Endothelial cell of umbilical vein (primary cell): ENCODE data around the gene COL1A1. TPM values are rescaled to one million over a fixed set of nuclear protein-coding genes. Genes with fewer than 3 reads are reported as not detected.

ENCODE experiments used
- BruUV-seq: library from RNA; stranded (reverse); fragments of 400-500 nt; replicated peaks from 2 replicates; lab custom pipeline; 2021; lab: Mats Ljungman, UMichigan
- CTCF ChIA-PET: fragments of 300-600, 350-600 bp; sonication (Branson Sonifier 250); formaldehyde crosslinking; loops from one replicate; lab custom pipeline; 2021; ENCODE audit warnings: antibody characterized with exemption, inconsistent platforms; lab: Charles Lee
- POLR2A ChIA-PET: fragments of 300-600, 350-600 bp; sonication (Branson Sonifier 250); formaldehyde crosslinking; loops from one replicate; lab custom pipeline; 2021; ENCODE audit warnings: antibody characterized with exemption, inconsistent platforms; lab: Charles Lee
- DNase-seq: peaks from one replicate; pipeline ENCODE4 v3.0.0-alpha.2; 2011; ENCODE audit warnings: low read depth, low spot score
- FAIRE-seq: peaks from 2 replicates; lab custom pipeline; 2011; peaks lifted over from hg19 to GRCh38; lab: Jason Lieb, UNC
- H2AFZ ChIP-seq: 2 replicates; pipeline ENCODE4 v1.6.0; 2012; ENCODE audit warnings: low read depth, low read length, control low read depth, inconsistent platforms
- H3K27ac ChIP-seq: 2 replicates; pipeline ENCODE4 v1.5.1; 2011; ENCODE audit warnings: low read depth, mild to moderate bottlenecking, control low read depth, low read length, moderate library complexity; ENCODE audit not compliant: insufficient read depth
- H3K27me3 ChIP-seq, 2 experiments: 2 replicates each; pipeline versions ENCODE4 v1.6.0 to v1.6.1; 2011; ENCODE audit warnings: low read length in 2 of 2, mixed read lengths in 1 of 2; ENCODE audit not compliant: control insufficient read depth in 2 of 2, insufficient read depth in 2 of 2
- H3K36me3 ChIP-seq, 2 experiments: 2 replicates in 1 of 2; 3 replicates in 1 of 2; pipeline ENCODE4 v1.5.1; 2011; ENCODE audit warnings: low read length in 2 of 2, mild to moderate bottlenecking in 1 of 2, moderate library complexity in 1 of 2; ENCODE audit not compliant: control insufficient read depth in 2 of 2, insufficient read depth in 2 of 2; ENCODE audit errors: extremely low read depth in 1 of 2
- H3K4me1 ChIP-seq: 3 replicates; pipeline ENCODE4 v1.5.1; 2011; ENCODE audit warnings: mild to moderate bottlenecking, low read length; ENCODE audit not compliant: control insufficient read depth, insufficient read depth; ENCODE audit errors: extremely low read depth
- H3K4me2 ChIP-seq: 2 replicates; pipeline ENCODE4 v1.6.1; 2011; ENCODE audit warnings: low read length, control low read depth, mixed read lengths; ENCODE audit not compliant: insufficient read depth
- H3K4me3 ChIP-seq, 3 experiments: fragments of 200-600 bp in 1 of 3; sonication (generic), shearing (Covaris generic) in 1 of 3; replicated peaks in 1 of 3; 2 replicates each; pipeline ENCODE4 v1.5.1; 2011 to 2016; ENCODE audit warnings: control low read depth in 3 of 3, low read length in 3 of 3, mild to moderate bottlenecking in 2 of 3, inconsistent platforms in 1 of 3, low read depth in 1 of 3, moderate library complexity in 1 of 3; ENCODE audit not compliant: insufficient read depth in 1 of 3
- H3K79me2 ChIP-seq: 2 replicates; pipeline ENCODE4 v1.6.0; 2012; ENCODE audit warnings: low read length, inconsistent platforms; ENCODE audit not compliant: control insufficient read depth, insufficient read depth
- H3K9ac ChIP-seq: replicated peaks from 2 replicates; pipeline ENCODE3; 2011; ENCODE audit warnings: low read length, control low read depth; ENCODE audit not compliant: insufficient read depth; ENCODE audit errors: extremely low read depth
- H3K9me1 ChIP-seq: replicated peaks from 3 replicates; pipeline ENCODE4 v1.6.0; 2011; ENCODE audit warnings: mild to moderate bottlenecking, low read length; ENCODE audit not compliant: control insufficient read depth, insufficient read depth; ENCODE audit errors: extremely low read depth
- H3K9me3 ChIP-seq: replicated peaks from 2 replicates; pipeline ENCODE4 v1.5.1; 2012; ENCODE audit warnings: low read length, inconsistent platforms; ENCODE audit not compliant: control insufficient read depth, insufficient read depth
- H4K20me1 ChIP-seq: replicated peaks from 2 replicates; pipeline ENCODE3; 2011; ENCODE audit warnings: mild to moderate bottlenecking, low read length; ENCODE audit not compliant: control insufficient read depth, insufficient read depth; ENCODE audit errors: extremely low read depth
- EZH2 ChIP-seq: IDR thresholded peaks from 2 replicates; pipeline ENCODE4 v1.6.1; 2012; ENCODE audit warnings: borderline replicate concordance, low read depth, mild to moderate bottlenecking, moderate library complexity, low read length, inconsistent platforms; ENCODE audit not compliant: severe bottlenecking
- FOS ChIP-seq: IDR thresholded peaks from 2 replicates; pipeline ENCODE4 v1.6.1; 2011; ENCODE audit warnings: mild to moderate bottlenecking, low read length, moderate library complexity, borderline replicate concordance; ENCODE audit not compliant: insufficient read depth
- GATA2 ChIP-seq: IDR thresholded peaks from 2 replicates; pipeline ENCODE4 v1.7.0; 2011; ENCODE audit warnings: low read depth, mild to moderate bottlenecking, moderate library complexity, mixed read lengths, low read length; ENCODE audit not compliant: insufficient read length, insufficient read depth
- JUN ChIP-seq: IDR thresholded peaks from 2 replicates; pipeline ENCODE4 v1.6.1; 2011; ENCODE audit warnings: borderline replicate concordance, low read depth; ENCODE audit not compliant: insufficient read length, insufficient read depth
- MYC ChIP-seq: IDR thresholded peaks from one replicate; pipeline ENCODE4 v1.6.1; 2011; ENCODE audit warnings: mild to moderate bottlenecking, low read depth, low read length
- POLR2A ChIP-seq: IDR thresholded peaks from 2 replicates; pipeline ENCODE4 v1.6.1; 2012; ENCODE audit warnings: low read depth, mild to moderate bottlenecking, control low read depth, low read length
- POLR2AphosphoS5 ChIP-seq: IDR thresholded peaks from 2 replicates; pipeline ENCODE4 v1.6.1; 2012; ENCODE audit warnings: low read depth, mild to moderate bottlenecking, control low read depth, low read length, moderate library complexity; ENCODE audit not compliant: insufficient read depth
- dilution Hi-C: fragments of 300-500 bp; cut with MboI; formaldehyde crosslinking; loops from one replicate; pipeline ENCODE4 v1.15.0; 2019; ENCODE audit warnings: low sequenced_read_pairs; ENCODE audit not compliant: extremely low pct_ligation_motif_present
- intact Hi-C: fragments of 100-400 bp; cut with micrococcal nuclease; formaldehyde crosslinking; loops from one replicate; pipeline ENCODE4 v1.10.0; 2022
- polyA plus RNA-seq, 4 experiments: library from polyadenylated mRNA; depleted of rRNA in 3 of 4; stranded (reverse) in 3 of 4; unstranded in 1 of 4; fragments of >200 nt; gene quantifications; 2 replicates each; pipeline versions ENCODE4 v1.2.1 to v1.2.3, GENCODE V29; 2011 to 2012; ENCODE audit warnings: missing spikeins in 1 of 4
- total RNA-seq: library from RNA; stranded (reverse); gene quantifications from 2 replicates; pipeline ENCODE4 v1.2.3, GENCODE V29; 2021
- TF ChIP-seq, protein P1 (sequence below): IDR thresholded peaks from 2 replicates; pipeline ENCODE4 v1.6.1; 2011; ENCODE audit not compliant: insufficient read depth, insufficient read length
- TF ChIP-seq, protein P2 (sequence below), 2 donors: IDR thresholded peaks; 1 replicate in 1 of 2; 2 replicates in 1 of 2; pipeline ENCODE4 v1.5.1; 2011; ENCODE audit warnings: low read length in 2 of 2, mild to moderate bottlenecking in 2 of 2, moderate library complexity in 2 of 2, control low read depth in 1 of 2, inconsistent platforms in 1 of 2, low read depth in 1 of 2; ENCODE audit not compliant: insufficient read depth in 1 of 2; ENCODE audit errors: extremely low read depth in 1 of 2

Gene COL1A1
- total and polyA plus RNA-seq, 2 donors (not counting 3 experiments of a cell fraction or from before 2014, with no cell fraction given) = 0.07 TPM

DNA sequence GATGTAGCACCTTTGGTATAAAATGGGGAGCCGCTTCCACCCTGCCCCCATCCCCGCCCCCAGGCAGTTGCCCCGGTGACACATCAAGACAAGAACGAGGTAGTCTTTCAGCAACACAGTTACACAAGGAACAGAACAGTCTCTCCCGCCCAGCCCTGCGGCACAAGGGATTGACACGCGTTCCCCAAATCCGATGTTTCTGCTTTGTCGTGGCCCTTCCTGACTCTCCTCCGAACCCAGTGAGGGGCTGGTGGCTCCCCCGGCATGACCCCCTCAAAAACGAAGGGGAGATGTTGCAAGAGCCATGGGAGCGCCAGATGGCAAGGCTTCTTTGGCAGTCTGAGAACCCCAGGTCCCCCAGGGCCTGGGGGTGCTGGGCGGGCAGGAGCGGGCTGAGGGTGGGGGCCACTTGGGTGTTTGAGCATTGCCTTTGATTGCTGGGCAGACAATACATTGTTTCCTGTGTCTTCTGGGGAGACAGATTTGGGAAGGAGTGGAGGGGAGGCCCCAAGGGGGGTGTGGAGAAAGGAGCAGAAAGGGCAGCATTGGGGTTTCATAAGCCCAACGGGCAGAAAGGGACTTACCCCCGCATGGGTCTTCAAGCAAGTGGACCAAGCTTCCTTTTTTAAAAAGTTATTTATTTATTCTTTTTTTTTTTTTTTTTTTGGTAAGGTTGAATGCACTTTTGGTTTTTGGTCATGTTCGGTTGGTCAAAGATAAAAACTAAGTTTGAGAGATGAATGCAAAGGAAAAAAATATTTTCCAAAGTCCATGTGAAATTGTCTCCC lies 16.6 kb downstream of the COL1A1 start:
- POLR2A ChIA-PET = no interaction called here
- intact Hi-C loops (no loop called here), dilution Hi-C loops (no loop called here)
- TF ChIP-seq GATA2 (no peak), EZH2 (no peak), POLR2AphosphoS5 (no peak), JUN (no peak)
- TF ChIP-seq, protein P1, sequence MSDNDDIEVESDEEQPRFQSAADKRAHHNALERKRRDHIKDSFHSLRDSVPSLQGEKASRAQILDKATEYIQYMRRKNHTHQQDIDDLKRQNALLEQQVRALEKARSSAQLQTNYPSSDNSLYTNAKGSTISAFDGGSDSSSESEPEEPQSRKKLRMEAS = no peak
- H2AFZ ChIP-seq = no peak overlapping the region
- H3K9me3 ChIP-seq = no peaks in the 10 kb centered on the region
- no peaks in the 10 kb centered on the region for H4K20me1 ChIP-seq
- no TSS peak for BruUV-seq
- CTCF ChIA-PET = no interaction called here
- DNase-seq (no peak), FAIRE-seq (no peak)
- no peak overlapping the region for H3K27ac ChIP-seq
- H3K4me3 ChIP-seq = no peak overlapping the region
- no peak overlapping the region for H3K9ac ChIP-seq
- no peaks in the 10 kb centered on the region for H3K36me3 ChIP-seq
- no peaks in the 10 kb centered on the region for H3K4me1 ChIP-seq
- no peaks in the 10 kb centered on the region for H3K9me1 ChIP-seq
- no peaks in the 10 kb centered on the region for H3K27me3 ChIP-seq
- H3K4me2 ChIP-seq = no peak overlapping the region
- no peaks in the 10 kb centered on the region for H3K79me2 ChIP-seq

DNA sequence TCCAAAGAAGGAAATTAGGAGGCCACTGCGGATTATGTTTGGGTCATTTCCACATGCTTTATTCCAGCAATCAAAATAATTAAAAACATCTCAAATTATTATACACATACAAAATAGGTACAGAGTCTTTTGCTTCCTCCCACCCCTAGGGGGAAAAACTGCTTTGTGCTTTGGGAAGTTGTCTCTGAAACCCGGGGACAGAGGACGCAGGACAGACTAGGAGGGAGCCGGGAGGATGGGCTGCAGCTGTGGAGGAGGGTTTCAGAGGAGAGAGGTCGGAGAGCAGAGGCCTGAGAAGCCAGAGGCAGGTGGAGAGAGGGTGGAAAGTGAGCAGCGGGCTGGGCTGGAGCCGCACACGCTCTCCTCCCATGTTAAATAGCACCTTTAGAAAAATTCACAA lies 17.4 kb downstream of the COL1A1 start:
- no peaks in the 10 kb centered on the region for H3K27me3 ChIP-seq
- no peak overlapping the region for H3K4me2 ChIP-seq
- no peaks in the 10 kb centered on the region for H4K20me1 ChIP-seq
- ChIA-PET CTCF (no interaction called here), POLR2A (no interaction called here)
- H3K79me2 ChIP-seq = no peaks in the 10 kb centered on the region
- H3K36me3 ChIP-seq = no peaks in the 10 kb centered on the region
- no TSS peak for BruUV-seq
- intact Hi-C loops (no loop called here), dilution Hi-C loops (no loop called here)
- no peak overlapping the region for H3K4me3 ChIP-seq
- no peak overlapping the region for H3K9ac ChIP-seq
- no peaks in the 10 kb centered on the region for H3K4me1 ChIP-seq
- H3K9me3 ChIP-seq = no peaks in the 10 kb centered on the region
- H2AFZ ChIP-seq = no peak overlapping the region
- H3K27ac ChIP-seq = no peak overlapping the region
- FAIRE-seq (no peak), DNase-seq (no peak)
- H3K9me1 ChIP-seq = no peaks in the 10 kb centered on the region
- TF ChIP-seq, protein P2, sequence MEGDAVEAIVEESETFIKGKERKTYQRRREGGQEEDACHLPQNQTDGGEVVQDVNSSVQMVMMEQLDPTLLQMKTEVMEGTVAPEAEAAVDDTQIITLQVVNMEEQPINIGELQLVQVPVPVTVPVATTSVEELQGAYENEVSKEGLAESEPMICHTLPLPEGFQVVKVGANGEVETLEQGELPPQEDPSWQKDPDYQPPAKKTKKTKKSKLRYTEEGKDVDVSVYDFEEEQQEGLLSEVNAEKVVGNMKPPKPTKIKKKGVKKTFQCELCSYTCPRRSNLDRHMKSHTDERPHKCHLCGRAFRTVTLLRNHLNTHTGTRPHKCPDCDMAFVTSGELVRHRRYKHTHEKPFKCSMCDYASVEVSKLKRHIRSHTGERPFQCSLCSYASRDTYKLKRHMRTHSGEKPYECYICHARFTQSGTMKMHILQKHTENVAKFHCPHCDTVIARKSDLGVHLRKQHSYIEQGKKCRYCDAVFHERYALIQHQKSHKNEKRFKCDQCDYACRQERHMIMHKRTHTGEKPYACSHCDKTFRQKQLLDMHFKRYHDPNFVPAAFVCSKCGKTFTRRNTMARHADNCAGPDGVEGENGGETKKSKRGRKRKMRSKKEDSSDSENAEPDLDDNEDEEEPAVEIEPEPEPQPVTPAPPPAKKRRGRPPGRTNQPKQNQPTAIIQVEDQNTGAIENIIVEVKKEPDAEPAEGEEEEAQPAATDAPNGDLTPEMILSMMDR (IDR thresholded peaks at IDR 0.05; ENCODE audit: extremely low read depth in 1 of 2, insufficient read depth in 1 of 2, low read depth in 1 of 2, low read length in 2 of 2) = no peak
- TF ChIP-seq EZH2 (no peak), GATA2 (no peak), POLR2A (no peak), JUN (no peak), MYC (no peak), FOS (no peak), POLR2AphosphoS5 (no peak)
- TF ChIP-seq, protein P1 = no peak
